ENCODE results near the gene NHLRC4. TPM values are rescaled to one million over a fixed set of nuclear protein-coding genes. Genes with fewer than 3 reads are reported as not detected.

NHLRC4 gene
- total RNA-seq, 1 donor from 2014 or later: 0.74 TPM

GRCh38 chr16:583470-583814, 16.6 kb downstream of the NHLRC4 start:
- TF ChIP-seq POLR2A (IDR thresholded peaks at IDR 0.05) (no peak), POLR2AphosphoS5 (IDR thresholded peaks at IDR 0.05; ENCODE audit: insufficient read depth in 1 of 2, low read depth in 1 of 2) (no peak), CTCF (IDR thresholded peaks at IDR 0.05) (no peak)
- no peak overlapping the region for H3K4me3 ChIP-seq
- no peaks in the 10 kb centered on the region for H3K27me3 ChIP-seq
- no peak for DNase-seq (ENCODE audit: extremely low spot score in 2 of 2)
- H3K9me3 ChIP-seq: no peaks in the 10 kb centered on the region
- peaks cover 24% of the 10 kb centered on the region for H3K4me1 ChIP-seq
- H3K36me3 ChIP-seq: no peaks in the 10 kb centered on the region
- intact Hi-C loops (cut with DNase I): no loop called here
- no peak overlapping the region for H3K27ac ChIP-seq

- TF ChIP-seq POLR2AphosphoS5 (IDR thresholded peaks at IDR 0.05; ENCODE audit: insufficient read depth in 1 of 2, low read depth in 1 of 2) (no peak), POLR2A (IDR thresholded peaks at IDR 0.05) (no peak), CTCF (IDR thresholded peaks at IDR 0.05) (no peak)
- Histone ChIP-seq H3K27me3 (no peaks in the 10 kb centered on the region), H3K4me3 (no peak overlapping the region), H3K36me3 (no peaks in the 10 kb centered on the region), H3K9me3 (no peaks in the 10 kb centered on the region), H3K4me1 (peaks cover 26% of the 10 kb centered on the region), H3K27ac (no peak overlapping the region)
- intact Hi-C loops (cut with DNase I): no loop called here
- DNase-seq (ENCODE audit: extremely low spot score in 2 of 2): no peak
Measured at GRCh38 chr16:583815-584591, 17.2 kb downstream of the NHLRC4 start.

GRCh38 chr16:585351-585750, 18.5 kb downstream of the NHLRC4 start:
- peaks cover 27% of the 10 kb centered on the region for H3K4me1 ChIP-seq
- H3K36me3 ChIP-seq: no peaks in the 10 kb centered on the region
- no peak for TF ChIP-seq CTCF (IDR thresholded peaks at IDR 0.05)
- no peak for TF ChIP-seq POLR2A (IDR thresholded peaks at IDR 0.05)
- TF ChIP-seq POLR2AphosphoS5 (IDR thresholded peaks at IDR 0.05; ENCODE audit: insufficient read depth in 1 of 2, low read depth in 1 of 2): no peak
- no peak overlapping the region for H3K27ac ChIP-seq
- intact Hi-C loops (cut with DNase I): no loop called here
- H3K4me3 ChIP-seq: no peak overlapping the region
- H3K27me3 ChIP-seq: no peaks in the 10 kb centered on the region
- DNase-seq (ENCODE audit: extremely low spot score in 2 of 2): no peak
- no peaks in the 10 kb centered on the region for H3K9me3 ChIP-seq

GRCh38 chr16:586047-586644, 19.3 kb downstream of the NHLRC4 start:
- Histone ChIP-seq H3K4me3 (no peak overlapping the region), H3K36me3 (no peaks in the 10 kb centered on the region), H3K27me3 (no peaks in the 10 kb centered on the region), H3K27ac (no peak overlapping the region), H3K9me3 (no peaks in the 10 kb centered on the region), H3K4me1 (peaks cover 34% of the 10 kb centered on the region)
- no peak for DNase-seq (ENCODE audit: extremely low spot score in 2 of 2)
- TF ChIP-seq POLR2AphosphoS5 (IDR thresholded peaks at IDR 0.05; ENCODE audit: insufficient read depth in 1 of 2, low read depth in 1 of 2) (peak in 1 of 2 donors; percentile 26), POLR2A (IDR thresholded peaks at IDR 0.05) (no peak), CTCF (IDR thresholded peaks at IDR 0.05) (no peak)
- intact Hi-C loops (cut with DNase I): no loop called here

Data from vagina (tissue), 2 donors.